SHP77 treated with DMSO at 0.1 percent for 48 hours (cell line): ENCODE data around the gene FBXL13.
"Not testable (repeated sequence)": the region's sequence is repeated elsewhere in the genome, so short reads cannot be mapped to it uniquely, and the experiment has no call there.

Source experiments
- DNase-seq: peaks from one replicate; lab custom pipeline; 2025; lab: John Stamatoyannopoulos, UW

FBXL13 gene

DNA sequence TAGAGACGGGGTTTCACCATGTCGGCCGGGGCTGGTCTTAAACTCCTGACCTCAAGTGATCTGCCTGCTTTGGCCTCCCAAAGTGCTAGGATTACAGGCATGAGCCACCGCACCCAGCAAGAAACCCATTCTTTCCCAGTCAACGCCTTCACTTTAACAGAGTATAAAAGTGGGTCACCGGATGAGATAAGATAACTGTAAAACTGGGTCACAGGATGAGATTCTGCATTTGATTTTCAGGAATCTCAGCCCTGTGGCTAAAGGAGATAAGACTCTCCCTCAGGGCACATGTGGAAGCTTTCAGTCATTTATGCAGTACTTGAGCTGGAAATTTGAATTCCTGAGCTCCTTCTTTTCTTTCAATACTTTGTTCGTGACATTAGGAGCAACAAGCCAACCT, 91.0 kb downstream of the FBXL13 start:
- DNase-seq, result no peak

DNA sequence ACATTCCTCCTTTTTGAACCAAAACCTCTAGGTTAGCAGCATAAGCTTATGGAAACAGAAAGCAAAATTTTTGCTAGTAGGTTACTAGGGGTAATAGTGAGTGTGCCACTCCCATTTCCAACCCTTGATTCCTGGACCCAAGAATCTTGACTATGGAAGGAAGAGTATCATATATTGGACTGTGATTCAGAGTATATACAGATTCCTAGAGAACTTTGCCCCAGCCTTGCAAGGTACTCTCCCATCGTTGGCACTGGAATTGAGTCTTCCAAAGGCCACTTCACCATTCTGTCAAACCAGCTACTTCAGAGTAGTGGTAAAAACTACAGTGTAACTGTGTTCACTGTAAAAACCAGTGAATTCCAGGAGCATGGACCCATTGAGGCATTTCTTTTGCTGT, 92.4 kb downstream of the FBXL13 start:
- no peak for DNase-seq

DNA sequence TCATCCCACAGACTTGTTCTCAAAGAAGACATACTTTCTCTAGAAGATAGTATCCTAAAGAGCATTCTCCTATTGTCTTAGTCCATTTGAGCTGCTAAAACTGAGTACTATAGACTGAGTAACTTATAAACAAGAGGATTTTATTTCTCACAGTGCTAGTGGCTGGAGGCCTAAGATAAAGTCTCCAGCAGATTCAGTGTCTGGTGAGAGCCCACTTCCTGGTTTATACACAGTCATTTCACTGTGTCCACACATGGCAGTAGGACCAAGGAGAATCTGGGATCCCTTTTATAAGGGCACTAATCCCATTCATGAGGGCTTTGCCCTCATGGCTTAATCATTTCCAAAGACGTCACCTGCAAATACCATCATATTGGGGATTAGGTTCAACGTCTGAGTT, 93.1 kb downstream of the FBXL13 start:
- no peak for DNase-seq

DNA sequence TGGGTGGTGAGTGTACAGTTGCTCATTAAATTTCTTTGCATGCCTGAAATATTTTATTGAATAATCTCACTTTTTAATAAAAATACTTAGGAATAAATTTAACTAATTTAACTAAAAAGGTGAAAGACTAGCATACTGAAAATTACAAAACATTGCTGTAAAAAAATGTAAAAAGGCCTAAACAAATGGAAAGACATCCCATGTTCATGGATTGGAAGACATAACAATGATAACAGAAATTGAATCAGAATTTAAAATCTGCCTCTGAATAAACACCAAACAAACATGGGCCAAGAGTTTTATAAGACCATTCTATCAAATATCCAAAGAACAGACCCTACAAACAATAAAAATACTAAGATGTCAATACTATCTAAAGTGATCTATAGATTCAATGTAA, 94.9 kb downstream of the FBXL13 start:
- DNase-seq, result no peak

DNA sequence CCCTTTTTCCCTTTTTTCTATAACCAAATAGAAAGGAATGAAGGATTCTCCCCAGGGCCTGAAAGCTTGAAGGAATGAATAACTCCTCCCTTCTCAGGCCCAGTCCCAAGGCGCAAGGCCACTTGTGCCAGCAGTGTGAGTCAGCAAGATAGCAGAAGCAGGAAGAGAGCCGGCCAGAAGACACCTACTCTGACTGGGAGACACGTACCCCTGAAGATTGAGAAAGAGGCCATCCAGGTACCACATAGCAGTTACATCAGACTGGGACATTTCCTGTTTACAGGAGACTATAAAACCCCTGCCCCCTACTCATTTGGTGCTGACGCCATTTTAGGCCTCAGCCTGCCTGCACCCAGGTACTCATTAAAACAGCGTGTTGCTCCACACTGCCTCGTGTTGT, 96.3 kb downstream of the FBXL13 start:
- no peak for DNase-seq

DNA sequence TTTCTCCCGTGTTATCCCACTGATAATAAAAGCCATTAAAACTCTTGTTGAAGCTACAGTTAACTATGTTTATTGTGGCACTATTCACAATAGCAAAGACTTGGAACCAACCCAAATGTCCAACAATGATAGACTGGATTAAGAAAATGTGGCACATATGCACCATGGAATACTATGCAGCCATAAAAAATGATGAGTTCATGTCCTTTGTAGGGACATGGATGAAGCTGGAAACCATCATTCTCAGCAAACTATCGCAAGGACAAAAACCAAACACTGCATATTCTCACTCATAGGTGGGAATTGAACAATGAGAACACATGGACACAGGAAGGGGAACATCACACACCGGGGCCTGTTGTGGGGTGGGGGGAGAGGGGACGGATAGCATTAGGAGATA, 97.0 kb downstream of the FBXL13 start:
- DNase-seq, result not testable (repeated sequence)

DNA sequence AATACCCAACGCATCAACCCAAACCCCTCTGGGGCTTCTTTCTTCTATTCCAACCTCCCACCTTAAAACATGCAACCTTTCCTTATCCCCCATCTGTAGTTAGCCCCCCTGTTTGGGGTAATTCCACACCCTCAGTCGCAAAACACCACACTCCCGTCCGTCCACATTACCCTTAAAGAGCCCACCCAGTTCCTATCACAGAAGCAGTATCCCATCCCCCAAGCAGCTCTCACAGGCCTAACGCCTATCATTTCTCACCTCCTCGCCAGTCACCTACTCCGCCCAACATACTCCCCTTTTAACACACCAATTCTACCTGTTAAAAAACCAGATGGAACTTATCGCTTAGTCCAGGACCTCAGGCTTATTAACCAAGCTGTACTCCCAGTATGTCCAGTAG, 98.1 kb downstream of the FBXL13 start:
- no peak for DNase-seq

DNA sequence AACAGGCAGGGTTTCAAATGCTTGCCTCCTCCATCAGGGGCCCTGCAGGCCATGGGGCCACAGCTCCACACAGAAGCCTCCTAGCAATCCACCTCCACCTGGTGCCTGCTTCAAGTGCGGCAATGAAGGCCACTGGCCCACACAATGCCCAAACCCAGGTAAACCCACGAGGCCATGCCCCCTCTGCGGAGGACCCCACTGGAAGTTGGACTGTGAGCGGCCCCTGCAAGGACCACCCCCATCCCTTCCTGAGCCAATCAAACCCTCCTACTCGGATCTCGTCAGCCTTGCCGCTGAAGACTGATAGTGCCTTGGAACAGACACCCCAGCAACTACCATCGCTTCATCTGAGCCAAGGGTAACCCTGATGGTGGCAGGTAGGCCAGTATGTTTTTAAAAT, 98.7 kb downstream of the FBXL13 start:
- no peak for DNase-seq

DNA sequence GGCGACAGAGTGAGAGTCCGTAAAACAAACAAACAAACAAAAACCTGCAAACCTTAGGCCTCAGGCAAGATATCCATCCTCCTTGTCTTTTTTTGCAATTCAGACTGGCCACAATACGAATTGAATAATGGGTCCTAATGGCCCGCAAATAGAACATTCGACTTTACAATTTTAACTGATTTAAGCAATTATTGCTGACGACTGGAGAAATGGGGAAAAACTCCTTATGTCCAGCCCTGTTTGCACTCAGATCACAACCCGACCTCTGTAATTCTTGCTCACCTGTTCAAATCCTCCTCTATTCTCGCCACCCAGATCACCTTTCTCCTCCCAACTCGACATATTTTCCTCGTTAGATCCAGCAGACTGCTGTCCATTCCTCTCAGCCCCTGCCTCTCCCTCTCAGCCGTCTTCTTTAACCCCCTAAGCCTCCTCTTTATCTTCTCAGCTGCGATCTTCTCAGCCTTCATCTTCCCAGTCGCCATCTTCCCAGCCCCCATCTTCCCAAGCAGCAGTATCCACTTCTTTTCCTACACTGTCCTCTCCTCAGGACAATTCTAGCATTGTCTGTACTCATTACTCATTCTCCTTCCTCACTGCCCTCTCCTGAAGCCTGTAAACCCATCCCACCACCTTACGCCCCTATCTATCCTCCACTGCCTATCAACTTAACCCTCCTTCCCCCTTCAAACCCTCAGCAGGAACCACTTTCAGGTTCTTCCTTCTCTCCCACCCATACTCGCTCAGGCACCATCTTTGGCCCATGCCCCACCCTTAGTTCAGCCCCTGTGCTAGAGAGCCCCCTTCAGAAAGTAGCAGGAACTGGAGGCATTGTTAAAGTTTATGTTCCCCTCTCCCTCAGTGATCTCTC, 100.0 kb downstream of the FBXL13 start:
- no peak for DNase-seq

DNA sequence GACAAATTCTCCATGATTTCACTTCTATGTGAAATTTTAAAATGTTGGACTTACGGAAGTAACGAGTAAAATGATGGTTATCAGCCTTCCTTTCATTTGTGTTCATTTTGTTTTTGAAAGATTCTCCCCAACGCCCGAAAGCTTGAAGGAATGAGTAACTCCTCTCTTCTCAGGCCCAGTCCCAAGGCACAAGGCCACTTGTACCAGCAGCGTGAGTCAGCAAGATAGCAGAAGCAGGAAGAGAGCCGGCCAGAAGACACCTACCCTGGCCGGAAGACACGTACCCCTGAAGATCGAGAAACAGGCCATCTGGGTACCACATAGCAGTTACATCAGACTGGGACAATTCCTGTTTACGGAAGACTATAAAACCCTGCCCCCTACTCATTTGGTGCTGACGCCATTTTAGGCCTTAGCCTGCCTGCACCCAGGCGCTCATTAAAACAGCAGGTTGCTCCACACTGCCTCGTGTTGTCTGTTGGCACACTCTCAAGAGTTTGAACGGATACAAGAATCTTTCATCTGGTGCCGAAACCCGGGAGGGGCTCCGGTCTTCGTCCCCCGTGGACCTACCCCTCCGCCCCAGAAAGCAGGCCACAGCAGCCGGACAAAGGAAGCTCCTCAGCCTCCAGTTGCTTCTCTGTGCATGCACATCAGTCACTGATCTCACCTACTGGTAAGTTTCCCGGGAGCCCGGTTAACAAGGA, 101.3 kb downstream of the FBXL13 start:
- DNase-seq, result no peak

DNA sequence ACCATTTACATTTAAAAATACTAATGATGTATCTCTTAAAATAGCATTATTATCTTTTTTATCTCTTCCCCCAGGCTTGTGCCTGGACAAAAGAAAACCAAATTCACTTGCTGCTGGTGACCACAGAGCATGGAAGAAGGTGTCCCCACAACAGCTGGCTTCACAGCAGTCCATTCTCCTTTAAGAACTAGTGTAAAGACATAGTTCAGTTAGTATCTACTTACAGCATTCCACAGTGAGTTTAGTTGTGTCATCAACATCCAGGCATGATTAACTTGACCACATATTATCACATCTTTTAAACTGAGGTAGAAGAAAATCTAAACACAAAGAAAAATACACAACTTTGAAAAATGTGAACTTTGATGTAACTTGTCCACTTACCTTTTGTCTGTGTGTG, 106.8 kb downstream of the FBXL13 start:
- no peak for DNase-seq

DNA sequence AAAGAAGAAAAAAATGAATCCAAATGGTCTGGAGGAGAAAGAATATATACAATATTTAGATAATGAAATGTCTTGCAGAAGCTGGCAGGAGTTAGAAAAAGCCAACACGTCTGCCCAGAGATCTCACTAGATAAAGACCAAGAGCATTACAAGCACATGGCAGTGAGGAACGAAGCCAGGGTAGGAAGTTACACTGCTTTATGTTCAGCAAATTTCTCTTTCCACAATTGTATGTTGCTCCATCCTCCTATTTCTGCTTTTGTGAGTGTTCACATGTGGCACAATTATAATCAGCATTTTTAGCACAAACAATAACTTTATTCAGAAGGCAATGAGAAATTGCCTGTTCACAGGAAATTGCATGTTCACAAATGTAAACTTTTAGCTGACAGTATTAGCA, 108.1 kb downstream of the FBXL13 start:
- no peak for DNase-seq

DNA sequence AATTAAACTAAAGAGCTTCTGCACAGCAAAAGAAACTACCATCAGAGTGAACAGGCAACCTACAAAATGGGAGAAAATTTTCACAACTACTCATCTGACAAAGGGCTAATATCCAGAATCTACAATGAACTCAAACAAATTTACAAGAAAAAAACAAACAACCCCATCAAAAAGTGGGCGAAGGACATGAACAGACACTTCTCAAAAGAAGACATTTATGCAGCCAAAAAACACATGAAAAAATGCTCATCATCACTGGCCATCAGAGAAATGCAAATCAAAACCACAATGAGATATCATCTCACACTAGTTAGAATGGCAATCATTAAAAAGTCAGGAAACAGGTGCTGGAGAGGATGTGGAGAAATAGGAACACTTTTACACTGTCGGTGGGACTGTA, 112.6 kb downstream of the FBXL13 start:
- not testable (repeated sequence) for DNase-seq

DNA sequence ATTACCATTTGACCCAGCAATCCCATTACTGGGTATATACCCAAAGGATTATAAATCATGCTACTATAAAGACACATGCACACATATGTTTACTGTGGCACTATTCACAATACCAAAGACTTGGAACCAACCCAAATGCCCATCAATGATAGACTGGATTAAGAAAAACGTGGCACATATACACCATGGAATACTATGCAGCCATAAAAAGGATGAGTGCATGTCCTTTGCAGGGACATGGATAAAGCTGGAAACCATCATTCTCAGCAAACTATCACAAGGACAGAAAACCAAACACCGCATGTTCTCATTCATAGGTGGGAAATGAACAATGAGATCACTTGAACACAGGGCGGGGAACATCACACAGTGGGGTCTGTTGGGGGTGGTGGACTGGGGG, 116.6 kb downstream of the FBXL13 start:
- not testable (repeated sequence) for DNase-seq

DNA sequence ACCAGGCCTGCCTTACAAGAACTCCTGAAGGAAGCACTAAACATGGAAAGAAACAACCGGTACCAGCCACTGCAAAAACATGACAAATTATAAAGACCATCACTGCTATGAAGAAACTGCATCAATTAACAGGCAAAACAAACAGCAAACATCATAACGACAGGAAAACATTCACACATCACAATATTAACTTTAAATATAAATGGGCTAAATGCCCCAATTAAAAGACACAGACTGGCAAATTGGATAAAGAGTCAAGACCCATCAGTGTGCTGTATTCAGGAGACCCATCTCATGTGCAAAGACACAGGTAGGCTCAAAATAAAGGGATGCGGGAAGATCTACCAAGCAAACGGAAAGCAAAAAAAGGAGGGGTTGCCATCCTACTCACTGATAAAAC, 120.2 kb downstream of the FBXL13 start:
- not testable (repeated sequence) for DNase-seq

DNA sequence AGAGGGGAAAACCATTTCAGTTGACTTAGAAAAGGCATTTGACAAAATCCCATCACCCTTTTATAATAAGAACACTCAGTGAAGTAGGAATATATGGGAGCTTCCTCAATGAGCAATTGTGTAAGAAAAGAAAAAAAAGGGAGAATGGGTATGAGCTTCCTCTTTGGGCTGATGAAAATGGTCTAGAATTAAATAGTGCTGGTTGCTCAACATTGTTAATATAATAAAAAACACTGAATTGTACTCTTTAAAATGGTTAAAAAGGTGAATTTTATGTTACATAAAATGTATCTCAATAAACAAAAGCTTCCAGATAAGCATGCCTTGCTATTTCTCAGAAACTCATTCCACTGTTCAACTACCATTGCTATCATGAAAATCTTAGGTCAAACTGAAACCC, 121.2 kb downstream of the FBXL13 start:
- DNase-seq, result no peak

DNA sequence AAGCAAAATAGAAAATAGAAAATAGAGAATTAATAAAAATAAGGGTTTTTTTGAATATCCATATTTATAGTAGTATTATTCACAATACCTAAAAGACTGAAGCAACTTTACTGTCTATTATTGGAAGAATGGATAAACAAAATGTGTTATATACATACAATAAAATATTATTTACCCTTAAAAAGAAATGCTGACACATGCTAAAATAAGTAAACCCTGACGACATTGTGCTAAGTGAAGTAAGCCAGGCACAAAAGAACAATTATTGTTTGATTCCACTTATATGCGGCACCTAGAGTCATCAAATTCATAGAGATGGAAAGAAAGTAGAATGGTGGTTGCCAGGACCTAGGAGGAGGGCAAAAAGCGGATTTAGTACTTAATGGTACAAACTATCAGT, 122.8 kb downstream of the FBXL13 start:
- DNase-seq, result no peak

DNA sequence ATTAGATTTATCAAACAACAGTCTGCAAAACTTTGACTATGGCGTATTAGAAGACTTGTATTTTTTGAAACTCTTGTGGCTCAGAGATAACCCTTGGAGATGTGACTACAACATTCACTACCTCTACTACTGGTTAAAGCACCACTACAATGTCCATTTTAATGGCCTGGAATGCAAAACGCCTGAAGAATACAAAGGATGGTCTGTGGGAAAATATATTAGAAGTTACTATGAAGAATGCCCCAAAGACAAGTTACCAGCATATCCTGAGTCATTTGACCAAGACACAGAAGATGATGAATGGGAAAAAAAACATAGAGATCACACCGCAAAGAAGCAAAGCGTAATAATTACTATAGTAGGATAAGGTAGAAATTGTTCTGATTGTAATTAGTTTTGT, 130.4 kb downstream of the FBXL13 start:
- no peak for DNase-seq

DNA sequence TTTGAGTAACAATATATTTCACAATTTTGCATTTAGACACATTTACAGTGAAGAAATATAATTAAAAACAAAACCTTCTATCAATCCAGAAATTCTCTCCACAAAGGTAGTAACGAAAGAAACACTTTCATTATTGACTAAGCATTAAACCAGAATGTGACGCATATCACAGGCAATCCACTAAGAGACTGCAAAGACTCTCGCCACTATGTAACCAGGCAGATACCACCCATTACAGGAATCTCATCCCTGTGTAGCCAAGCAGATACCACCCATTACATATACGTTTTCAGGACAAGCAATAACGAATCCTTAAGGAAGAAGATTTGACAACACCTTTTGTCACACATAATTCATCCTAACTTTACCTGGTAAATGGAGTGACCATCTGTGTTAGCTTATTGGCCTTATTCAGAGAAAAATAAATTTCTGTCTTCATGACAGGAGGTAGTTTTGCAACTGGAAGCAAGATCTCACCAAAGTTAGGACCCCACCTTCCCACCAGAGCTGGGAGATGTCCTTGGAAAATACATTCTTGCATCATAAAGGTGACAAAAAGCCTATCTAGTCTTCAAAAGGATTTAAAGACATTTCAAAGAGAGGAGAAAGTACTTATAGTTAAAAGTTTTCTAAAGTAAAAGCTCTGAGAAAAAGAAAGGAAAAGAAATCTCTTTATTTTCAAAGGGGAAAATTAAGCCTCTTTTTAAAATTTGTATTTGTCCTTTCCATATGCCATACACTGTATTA, 131.0 kb downstream of the FBXL13 start:
- no peak for DNase-seq

DNA sequence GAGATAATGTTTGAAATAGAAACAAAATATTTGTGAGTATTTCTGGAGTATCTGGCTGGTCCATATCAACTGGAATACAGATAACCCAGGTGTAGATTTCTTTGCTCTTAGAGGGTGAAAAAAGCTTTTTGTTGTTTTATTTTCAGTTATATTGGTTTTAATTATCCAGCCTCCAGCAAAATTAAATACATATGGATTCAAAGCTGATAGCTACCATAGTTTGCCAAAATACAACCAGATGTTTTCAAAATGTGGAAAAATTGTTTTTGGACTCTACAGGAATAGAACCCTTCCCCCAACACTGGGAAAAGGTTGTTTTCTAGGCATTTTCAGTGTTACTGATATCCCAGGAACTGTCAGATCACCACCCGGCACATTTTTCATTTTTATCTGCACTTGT, 131.7 kb downstream of the FBXL13 start:
- no peak for DNase-seq

DNA sequence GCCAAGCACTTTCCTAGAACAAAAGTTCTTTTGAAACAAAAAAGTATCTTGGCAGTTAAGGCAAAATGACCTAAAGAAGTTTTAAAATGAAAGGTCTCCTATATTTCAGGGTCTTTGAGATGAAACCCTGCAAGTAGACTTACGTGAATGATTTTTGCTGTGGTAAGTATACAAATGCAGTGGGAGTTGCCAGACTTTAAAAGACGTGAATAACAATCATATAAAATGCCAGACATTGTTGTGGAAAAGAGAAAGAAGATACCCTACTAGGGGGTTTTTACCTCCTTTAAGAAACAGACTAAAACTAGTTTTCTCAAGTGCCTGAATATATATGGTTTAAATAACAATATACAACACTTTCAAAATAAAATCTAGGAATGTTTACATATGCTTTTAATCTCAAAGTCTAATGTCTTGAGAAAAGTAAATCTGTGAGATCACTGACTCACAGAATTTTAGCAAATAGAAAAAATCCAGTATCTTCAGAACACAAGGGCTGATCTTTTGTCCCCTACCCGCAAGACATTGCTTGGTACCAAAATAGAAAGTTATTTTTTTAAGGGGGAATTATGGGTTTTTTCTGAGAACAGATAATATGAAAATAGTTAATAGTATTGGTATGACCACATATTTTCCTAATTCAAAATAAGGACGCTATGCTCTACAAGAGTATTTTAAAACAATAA, 132.3 kb downstream of the FBXL13 start:
- DNase-seq, result no peak

DNA sequence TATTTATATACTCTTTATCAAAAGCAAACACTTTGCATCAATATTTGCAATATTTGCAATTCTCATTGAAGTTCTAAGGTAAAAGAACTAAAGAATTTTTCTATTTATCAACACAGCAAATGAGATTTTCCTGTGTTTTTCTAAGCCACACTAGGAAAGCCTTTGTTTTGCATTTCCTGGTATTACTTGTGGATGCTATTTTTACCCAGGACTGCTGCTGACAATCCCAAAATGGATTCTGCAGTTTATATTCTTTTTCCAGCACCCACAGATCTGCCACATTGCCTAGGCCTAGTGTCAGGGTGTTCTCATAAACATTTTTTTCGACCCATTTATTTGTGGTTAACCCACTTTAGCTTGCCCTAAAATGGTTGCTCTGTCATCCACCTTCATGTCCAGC, 135.9 kb downstream of the FBXL13 start:
- DNase-seq, result no peak
